CMK (cell line): Measurements from ENCODE around the gene RUNX2.
A peak's percentile ranks its signal among the peaks of the same experiment; 100 is the strongest.

Experiments
- DNase-seq: peaks from one replicate; pipeline ENCODE4 v3.0.0-alpha.2; 2010; ENCODE audit warnings: low read depth

RUNX2 gene

DNA sequence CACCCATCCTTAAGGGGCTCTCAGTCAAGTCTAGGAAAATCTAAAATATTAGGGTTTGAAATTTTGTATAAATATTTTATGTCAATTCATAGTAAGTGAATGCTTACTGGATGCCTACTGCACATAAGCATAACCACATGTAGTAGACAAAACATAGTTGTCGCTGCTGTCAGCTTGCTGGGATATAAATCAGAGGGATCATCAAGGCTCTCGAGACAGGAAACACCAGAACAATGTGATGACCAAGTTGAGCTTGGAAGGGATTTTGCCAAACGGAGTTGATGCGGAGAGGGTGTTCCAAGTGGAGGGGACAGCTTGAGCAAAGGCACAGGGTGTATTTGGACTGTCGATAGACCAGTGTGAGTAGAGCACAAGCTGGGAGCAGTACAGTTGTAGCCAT, 155.4 kb downstream of the RUNX2 start:
- no peak for DNase-seq

- DNase-seq: no peak
These were observed 158.6 kb downstream of the RUNX2 start for GRCh38 chr6:45486736-45487135.

- no peak for DNase-seq
These were observed 159.5 kb downstream of the RUNX2 start for GRCh38 chr6:45487645-45488044.

- DNase-seq: no peak
These were observed 160.1 kb downstream of the RUNX2 start for GRCh38 chr6:45488269-45488668.

GRCh38 chr6:45488889-45489288, 160.8 kb downstream of the RUNX2 start:
- DNase-seq: no peak

DNA sequence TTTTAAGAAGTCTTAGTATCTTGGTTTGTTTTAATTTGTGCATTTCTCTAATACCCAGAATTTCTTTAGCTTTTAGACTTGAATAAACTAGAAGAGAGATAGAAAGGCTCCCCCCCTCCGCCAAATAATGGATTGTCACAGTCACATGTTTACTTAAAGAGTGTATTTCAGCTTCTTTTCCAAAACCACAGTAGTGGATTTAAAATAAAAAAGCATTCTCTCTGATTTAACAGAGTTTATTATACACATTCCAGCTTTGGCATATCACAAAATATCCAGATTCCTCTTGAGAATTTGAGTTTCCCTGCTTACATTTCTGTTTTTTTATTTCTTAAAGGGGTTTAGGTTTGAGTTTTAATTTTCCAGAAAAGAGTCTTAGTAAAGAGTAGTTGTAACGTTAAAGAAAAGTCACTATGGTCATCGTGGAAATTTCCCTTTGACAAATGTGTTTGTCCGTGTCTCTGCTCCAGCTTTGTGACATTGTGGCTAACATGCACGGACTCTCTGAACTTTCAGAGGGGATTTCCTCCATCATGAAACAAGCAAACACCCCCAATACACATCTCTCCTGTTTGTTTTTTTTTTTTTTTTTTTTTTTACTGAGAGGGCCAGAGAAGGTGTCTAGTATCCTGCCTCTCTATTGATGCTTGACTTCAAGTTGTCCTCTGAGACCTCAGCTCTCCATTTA, 163.1 kb downstream of the RUNX2 start:
- no peak for DNase-seq

GRCh38 chr6:45491874-45492273, 163.7 kb downstream of the RUNX2 start:
- no peak for DNase-seq

DNA sequence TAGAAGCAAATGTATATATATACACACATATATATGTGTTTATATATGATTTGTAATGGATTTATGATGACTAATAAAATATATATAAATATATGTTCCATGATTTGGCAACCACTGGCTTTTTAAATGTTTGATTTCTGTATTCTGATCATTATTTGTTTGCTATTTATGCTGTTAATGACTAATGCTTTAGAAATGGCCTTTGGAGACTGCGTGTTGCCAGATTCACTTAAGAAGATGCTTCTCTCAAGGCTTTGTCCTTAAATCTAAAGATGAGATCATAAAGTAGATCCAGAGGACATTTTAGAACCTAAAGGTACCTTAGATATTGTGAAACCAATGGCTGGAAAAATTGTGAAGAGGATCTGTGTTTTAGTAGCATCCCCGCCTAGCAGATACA, 165.6 kb downstream of the RUNX2 start:
- DNase-seq: no peak

DNA sequence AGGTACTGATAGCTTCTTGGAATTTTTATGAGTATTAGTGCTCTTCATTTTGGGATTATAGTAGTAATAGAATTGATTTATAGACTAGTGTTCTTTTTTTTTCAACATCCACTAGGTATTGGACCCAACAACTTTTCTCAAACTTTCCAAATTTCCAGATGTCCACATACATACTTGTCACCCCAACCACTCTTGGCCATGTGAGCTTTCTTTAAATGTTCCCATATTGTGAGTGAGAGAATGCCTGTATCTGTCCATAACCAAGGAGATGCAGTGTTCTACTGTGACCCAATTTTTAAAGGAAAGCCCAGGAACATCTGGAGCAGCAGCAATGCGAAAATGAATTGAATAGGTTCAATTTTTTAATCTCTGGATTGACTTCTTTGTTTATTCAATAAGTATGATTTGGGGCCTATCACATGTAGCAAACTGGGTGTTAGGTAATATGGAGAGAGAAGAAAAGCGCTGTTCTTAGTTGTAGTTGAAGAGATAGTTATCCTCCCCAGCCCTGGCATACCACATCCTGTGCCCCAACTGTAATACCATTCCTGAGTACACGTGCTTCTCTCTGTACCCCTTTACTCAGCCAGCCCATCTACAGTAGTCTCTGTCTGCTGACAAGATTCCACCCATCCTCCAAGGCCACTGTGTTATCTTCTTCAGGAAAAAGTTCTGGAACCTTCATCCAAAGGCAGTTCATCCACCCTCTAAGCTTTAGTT, 166.4 kb downstream of the RUNX2 start:
- DNase-seq: peak; percentile 31

- DNase-seq: peak; percentile 54
These were observed 167.4 kb downstream of the RUNX2 start for GRCh38 chr6:45495429-45496084.

DNA sequence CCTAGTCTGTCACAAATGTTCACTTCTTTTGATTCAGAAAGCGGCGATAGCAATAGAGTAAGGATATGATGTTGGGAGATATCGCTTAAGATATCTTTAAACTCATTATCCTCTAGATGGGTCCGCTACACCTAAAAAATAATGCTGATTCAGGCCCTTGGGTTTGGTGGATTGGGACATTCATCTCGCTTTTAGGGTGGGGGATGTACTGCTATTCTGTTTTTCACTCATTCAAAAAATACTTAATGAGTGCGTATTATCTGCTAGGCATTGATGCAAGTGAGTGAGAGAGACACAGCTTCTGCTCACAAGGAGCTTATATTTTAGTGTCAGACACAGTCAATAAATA, 167.9 kb downstream of the RUNX2 start:
- no peak for DNase-seq

DNA sequence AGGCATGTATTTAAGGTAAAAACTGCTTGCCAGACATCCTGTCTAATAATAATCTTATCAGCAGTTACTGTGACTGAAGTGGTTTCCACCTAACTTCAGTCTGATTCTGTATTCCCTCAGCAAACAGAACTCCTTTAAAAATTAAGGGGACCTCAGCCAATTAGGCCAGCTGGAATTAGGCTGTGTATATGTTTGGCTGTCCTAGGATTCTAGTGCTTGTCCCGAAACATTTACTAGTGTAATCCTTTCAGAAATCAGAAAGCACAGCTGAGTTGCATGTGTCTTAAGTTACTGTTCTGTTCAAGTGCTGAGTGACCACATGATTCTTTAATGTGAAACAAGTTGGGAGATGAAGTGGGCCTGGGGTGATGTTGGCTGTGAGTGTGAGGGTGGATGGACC, 170.5 kb downstream of the RUNX2 start:
- no peak for DNase-seq

GRCh38 chr6:45500924-45501816, 173.0 kb downstream of the RUNX2 start:
- DNase-seq: no peak

DNA sequence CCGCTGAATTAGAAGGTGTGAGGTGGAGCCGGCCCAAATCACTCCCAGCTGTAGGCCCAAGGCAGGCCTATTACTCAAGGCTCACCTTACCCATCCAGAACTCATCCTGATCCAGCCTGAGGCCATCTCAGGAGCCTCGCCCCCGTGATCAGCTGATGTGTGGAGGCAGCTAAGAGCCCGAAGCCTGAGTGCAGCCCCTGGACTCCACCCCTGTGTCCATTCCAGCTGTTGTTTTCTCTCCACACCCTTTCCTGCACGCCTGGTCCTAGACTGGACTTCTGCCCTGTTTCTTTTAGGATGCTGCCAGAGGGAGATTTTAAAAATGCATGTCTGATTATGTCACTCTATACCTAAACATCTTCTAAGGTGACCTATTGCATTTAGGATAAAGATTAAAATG, 174.3 kb downstream of the RUNX2 start:
- DNase-seq: no peak

- no peak for DNase-seq
These were observed 176.8 kb downstream of the RUNX2 start for GRCh38 chr6:45504947-45505346.

GRCh38 chr6:45505470-45505869, 177.3 kb downstream of the RUNX2 start:
- DNase-seq: no peak

DNA sequence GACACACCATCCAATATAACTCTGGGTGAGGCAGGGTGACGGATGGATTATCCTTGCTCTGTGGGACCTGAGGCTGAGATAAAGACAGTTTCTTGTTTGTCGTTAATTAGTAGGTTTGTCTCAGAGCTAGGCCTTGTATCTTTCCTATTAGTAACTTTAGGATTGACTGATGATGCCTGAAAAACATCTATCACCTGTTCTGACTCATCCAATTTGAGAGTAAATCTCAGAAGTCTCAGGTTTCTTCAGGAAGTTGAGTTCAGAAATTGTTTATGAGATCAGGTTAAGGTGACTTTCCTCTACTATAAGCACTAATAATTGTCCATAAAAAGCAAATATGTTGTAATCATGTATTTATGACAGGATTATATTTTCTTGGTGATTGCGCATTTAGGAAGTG, 179.1 kb downstream of the RUNX2 start:
- DNase-seq: no peak

GRCh38 chr6:45509426-45509825, 181.3 kb downstream of the RUNX2 start:
- DNase-seq: no peak

GRCh38 chr6:45512717-45513116, 184.6 kb downstream of the RUNX2 start:
- DNase-seq: no peak

DNA sequence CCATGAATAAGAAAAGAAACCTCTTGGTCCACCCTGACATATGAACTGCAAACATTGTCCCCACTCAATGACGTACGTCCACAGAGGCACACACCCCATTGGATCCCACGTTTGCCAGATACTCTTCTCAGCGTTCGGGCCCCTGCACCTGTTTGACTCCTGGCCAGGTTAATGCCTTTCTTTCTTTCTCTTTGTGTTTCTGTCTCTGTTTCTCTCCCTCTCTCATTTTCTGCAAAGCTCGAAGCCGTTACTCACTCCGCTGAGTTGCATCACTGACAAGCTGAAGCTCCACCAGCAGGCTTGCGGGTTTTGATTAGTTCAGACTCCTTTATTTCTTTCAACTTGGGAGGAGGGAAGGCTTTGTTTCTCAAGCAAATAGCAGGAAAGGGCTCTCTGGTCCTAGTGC, 185.1 kb downstream of the RUNX2 start:
- DNase-seq: no peak

DNA sequence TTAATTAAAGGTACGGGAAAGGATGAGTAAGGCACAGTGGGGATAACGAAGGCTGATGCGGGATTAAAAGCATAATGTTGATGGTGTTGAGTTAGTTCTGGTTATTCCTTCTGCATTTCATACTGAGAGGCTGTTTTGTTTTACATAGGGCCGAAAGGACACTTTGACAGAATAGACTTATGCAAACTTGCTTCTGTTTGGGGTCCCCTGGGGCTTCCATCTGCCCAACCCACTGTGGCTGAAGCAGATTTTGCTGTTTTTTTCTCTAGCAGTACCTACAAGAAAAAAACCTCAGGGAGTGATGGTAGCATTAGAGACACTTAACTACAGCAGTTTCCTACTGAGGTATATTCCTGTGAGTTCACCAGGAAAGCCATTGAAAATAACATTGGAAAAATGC, 185.7 kb downstream of the RUNX2 start:
- no peak for DNase-seq

DNA sequence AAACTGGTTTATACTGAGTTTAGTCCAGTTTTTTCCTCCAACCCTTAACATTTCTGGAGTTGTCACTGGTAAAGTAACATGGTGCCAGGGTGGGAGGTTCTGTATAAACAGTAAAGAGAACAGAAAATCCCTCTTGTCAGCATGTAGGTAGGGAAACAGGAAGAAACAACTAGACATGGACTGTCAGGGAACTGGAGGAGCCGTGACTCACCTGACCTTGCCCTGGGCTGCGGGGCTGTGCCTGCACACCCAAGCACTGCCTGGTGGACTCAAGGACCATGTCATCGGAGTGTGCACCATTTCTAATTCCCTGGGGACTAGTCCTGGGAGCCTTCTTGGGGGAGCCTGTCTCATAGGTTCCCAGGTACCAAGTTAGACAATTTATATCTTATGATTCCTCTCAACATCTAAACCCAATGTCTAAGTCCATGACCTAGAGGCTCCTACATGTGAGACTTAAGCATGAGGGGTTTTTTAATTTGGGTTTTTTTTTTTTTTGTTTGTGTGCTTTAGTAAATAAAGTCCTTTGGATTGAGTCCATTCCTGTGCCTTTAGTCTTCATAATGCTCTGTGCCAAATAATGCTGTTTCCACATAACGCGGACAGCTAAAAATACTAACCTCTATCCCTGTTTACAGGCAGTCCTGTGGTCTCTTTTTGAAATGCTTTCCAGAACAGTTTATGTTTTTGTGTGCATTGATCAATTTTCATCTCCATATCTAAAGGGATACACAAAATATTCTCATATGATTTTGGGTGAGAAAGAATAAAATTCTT, 186.5 kb downstream of the RUNX2 start:
- no peak for DNase-seq
